B cell (primary cell): ENCODE measurements around the gene TNFRSF1A.

Experiments used
- EZH2 ChIP-seq: IDR thresholded peaks from 2 replicates; pipeline ENCODE4 v1.6.1; 2012; ENCODE audit warnings: borderline replicate concordance, low read depth, mild to moderate bottlenecking, moderate library complexity, low read length; ENCODE audit not compliant: insufficient read depth, poor library complexity, severe bottlenecking
- TF ChIP-seq, protein P1 (sequence below): fragments of 200-600 bp; IDR thresholded peaks from one replicate; pipeline ENCODE4 v1.8.0; 2022; ENCODE audit warnings: antibody characterized with exemption, mild to moderate bottlenecking

DNA sequence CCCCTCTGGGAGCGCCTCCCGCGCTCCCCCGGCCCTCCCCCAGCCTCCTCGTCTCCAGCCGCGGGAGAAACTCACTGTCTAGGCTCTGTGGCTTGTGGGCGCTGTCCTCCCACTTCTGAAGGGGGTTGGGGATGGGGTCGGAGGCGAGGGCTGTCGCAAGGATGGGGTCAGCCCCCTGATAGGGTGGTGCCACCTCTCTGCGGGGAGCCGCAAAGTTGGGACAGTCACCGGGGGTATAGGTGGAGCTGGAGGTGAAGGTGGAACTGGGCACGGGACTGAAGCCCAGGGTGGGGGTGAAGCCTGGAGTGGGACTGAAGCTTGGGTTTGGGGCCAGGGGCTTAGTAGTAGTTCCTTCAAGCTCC lies 12.2 kb downstream of the TNFRSF1A start:
- TF ChIP-seq EZH2: no peak
- TF ChIP-seq, protein P1, sequence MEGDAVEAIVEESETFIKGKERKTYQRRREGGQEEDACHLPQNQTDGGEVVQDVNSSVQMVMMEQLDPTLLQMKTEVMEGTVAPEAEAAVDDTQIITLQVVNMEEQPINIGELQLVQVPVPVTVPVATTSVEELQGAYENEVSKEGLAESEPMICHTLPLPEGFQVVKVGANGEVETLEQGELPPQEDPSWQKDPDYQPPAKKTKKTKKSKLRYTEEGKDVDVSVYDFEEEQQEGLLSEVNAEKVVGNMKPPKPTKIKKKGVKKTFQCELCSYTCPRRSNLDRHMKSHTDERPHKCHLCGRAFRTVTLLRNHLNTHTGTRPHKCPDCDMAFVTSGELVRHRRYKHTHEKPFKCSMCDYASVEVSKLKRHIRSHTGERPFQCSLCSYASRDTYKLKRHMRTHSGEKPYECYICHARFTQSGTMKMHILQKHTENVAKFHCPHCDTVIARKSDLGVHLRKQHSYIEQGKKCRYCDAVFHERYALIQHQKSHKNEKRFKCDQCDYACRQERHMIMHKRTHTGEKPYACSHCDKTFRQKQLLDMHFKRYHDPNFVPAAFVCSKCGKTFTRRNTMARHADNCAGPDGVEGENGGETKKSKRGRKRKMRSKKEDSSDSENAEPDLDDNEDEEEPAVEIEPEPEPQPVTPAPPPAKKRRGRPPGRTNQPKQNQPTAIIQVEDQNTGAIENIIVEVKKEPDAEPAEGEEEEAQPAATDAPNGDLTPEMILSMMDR: no peak
